GM12878 (cell line): ENCODE results near the gene MEN1. TPM values are rescaled to one million over a fixed set of nuclear protein-coding genes. Genes with fewer than 3 reads are reported as not detected.

Experiments
- ATAC-seq: fragments of 200-7000 bp; cut with Tn5 transposase; 3 replicates; pipeline ENCODE4 v1.9.1; 2020; ENCODE audit warnings: mild to moderate bottlenecking, moderate library complexity
- BruUV-seq: library from RNA; stranded (reverse); fragments of 400-500 nt; replicated peaks from 2 replicates; lab custom pipeline; 2021; lab: Mats Ljungman, UMichigan
- CTCF ChIA-PET: fragments of 300-600 bp; sonication (Branson Sonifier 250); formaldehyde crosslinking; extraction: SDS; loops from one replicate; lab custom pipeline; 2021; ENCODE audit warnings: inconsistent platforms; lab: Yijun Ruan, JAX
- POLR2A ChIA-PET: fragments of 350-600 bp; formaldehyde crosslinking; extraction: SDS; loops from one replicate; lab custom pipeline; 2021; ENCODE audit warnings: inconsistent platforms; lab: Charles Lee
- RAD21 ChIA-PET: fragments of 300-600 bp; sonication (Branson Sonifier 250); formaldehyde crosslinking; loops from one replicate; lab custom pipeline; 2023; ENCODE audit warnings: antibody characterized with exemption; ENCODE audit not compliant: unreplicated experiment; lab: Charles Lee
- SMC1A ChIA-PET: fragments of 300-600 bp; sonication (Branson Sonifier 250); formaldehyde crosslinking; loops from one replicate; lab custom pipeline; 2023; ENCODE audit not compliant: unreplicated experiment, uncharacterized antibody; lab: Charles Lee
- DNase-seq: peaks from one replicate; pipeline ENCODE4 v3.0.0-alpha.2; 2011; ENCODE audit warnings: low read depth, low spot score
- FAIRE-seq: peaks from 3 replicates; lab custom pipeline; 2011; peaks lifted over from hg19 to GRCh38; lab: Jason Lieb, UNC
- H2AFZ ChIP-seq: 2 replicates; pipeline ENCODE4 v1.6.0; 2011; ENCODE audit warnings: low read depth, low read length, control low read depth; ENCODE audit not compliant: control insufficient read depth
- H3K27ac ChIP-seq: 2 replicates; pipeline ENCODE4 v1.5.1; 2011; ENCODE audit warnings: control low read depth; ENCODE audit not compliant: control insufficient read depth, insufficient read depth
- H3K27me3 ChIP-seq, 2 experiments: replicated peaks in 1 of 2; 2 replicates each; pipeline versions ENCODE4 v1.6.0 to v1.6.1; 2011; ENCODE audit warnings: low read length in 1 of 2; ENCODE audit not compliant: control insufficient read depth in 2 of 2, insufficient read depth in 2 of 2
- H3K36me3 ChIP-seq, 2 experiments: 2 replicates each; pipeline ENCODE4 v1.5.1; 2011; ENCODE audit warnings: low read length in 1 of 2; ENCODE audit not compliant: control insufficient read depth in 2 of 2, insufficient read depth in 2 of 2
- H3K4me1 ChIP-seq: 2 replicates; pipeline ENCODE4 v1.6.1; 2011; ENCODE audit warnings: mild to moderate bottlenecking, low read length, moderate library complexity, mixed read lengths; ENCODE audit not compliant: control insufficient read depth, insufficient read depth
- H3K4me2 ChIP-seq: 2 replicates; pipeline ENCODE4 v1.6.0; 2011; ENCODE audit warnings: control low read depth; ENCODE audit not compliant: control insufficient read depth, insufficient read depth
- H3K4me3 ChIP-seq: fragments of 200-600 bp; sonication (generic); 2 replicates; pipeline ENCODE4 v1.5.1; 2016
- H3K79me2 ChIP-seq: 2 replicates; pipeline ENCODE4 v1.6.0; 2011; ENCODE audit warnings: low read length; ENCODE audit not compliant: control insufficient read depth, insufficient read depth
- H3K9ac ChIP-seq: 2 replicates; pipeline ENCODE4 v1.8.0; 2011; ENCODE audit warnings: low read length, control low read depth, mixed read lengths; ENCODE audit not compliant: control insufficient read depth, insufficient read depth
- H3K9me3 ChIP-seq: replicated peaks from 3 replicates; pipeline ENCODE4 v1.5.1; 2011; ENCODE audit warnings: mild to moderate bottlenecking, low read length; ENCODE audit not compliant: control insufficient read depth, insufficient read depth
- H4K20me1 ChIP-seq: 2 replicates; pipeline ENCODE4 v1.6.0; 2011; ENCODE audit not compliant: control insufficient read depth, insufficient read depth
- EGR1 ChIP-seq, 2 experiments: IDR thresholded peaks; 1 replicate in 1 of 2; 2 replicates in 1 of 2; pipeline ENCODE4 v1.6.1; 2011 to 2012; ENCODE audit warnings: low read depth in 2 of 2, low read length in 2 of 2, borderline replicate concordance in 1 of 2, mild to moderate bottlenecking in 1 of 2, moderate library complexity in 1 of 2
- HCFC1 ChIP-seq: fragments of 150-350 bp; IDR thresholded peaks from 2 replicates; pipeline ENCODE4 v1.6.1; 2014; ENCODE audit warnings: low read length
- NBN ChIP-seq: fragments of 450-650 bp; IDR thresholded peaks from 2 replicates; pipeline ENCODE4 v1.6.1; 2016
- NR2C2 ChIP-seq: IDR thresholded peaks from 2 replicates; pipeline ENCODE4 v1.6.1; 2011; ENCODE audit warnings: borderline replicate concordance, low read depth; ENCODE audit not compliant: control insufficient read depth, insufficient read length
- NR2F1 ChIP-seq: fragments of 450-650 bp; conservative IDR thresholded peaks from 2 replicates; pipeline ENCODE4 v1.6.1; 2017; ENCODE audit warnings: mild to moderate bottlenecking
- NRF1 ChIP-seq: conservative IDR thresholded peaks from 2 replicates; pipeline ENCODE4 v1.6.1; 2011; ENCODE audit warnings: mild to moderate bottlenecking, low read depth, low read length, improper control_type of control experiment
- POLR2AphosphoS5 ChIP-seq: IDR thresholded peaks from 2 replicates; pipeline ENCODE4 v1.6.1; 2011; ENCODE audit warnings: mild to moderate bottlenecking, low read length, inconsistent platforms
- RB1 ChIP-seq: fragments of 450-650 bp; formaldehyde crosslinking; IDR thresholded peaks from 2 replicates; pipeline ENCODE4 v1.6.1; 2017; ENCODE audit warnings: mild to moderate bottlenecking, borderline replicate concordance
- RELA ChIP-seq: fragments of 450-650 bp; IDR thresholded peaks from 2 replicates; pipeline ENCODE4 v1.8.0; 2014; ENCODE audit warnings: borderline replicate concordance; ENCODE audit not compliant: partially characterized antibody
- SUPT20H ChIP-seq: IDR thresholded peaks from 2 replicates; pipeline ENCODE4 v1.6.1; 2011; ENCODE audit warnings: low read depth, mild to moderate bottlenecking, low read length, moderate library complexity, borderline replicate concordance; ENCODE audit not compliant: control insufficient read depth
- TCF3 ChIP-seq: IDR thresholded peaks from 2 replicates; pipeline ENCODE4 v1.6.1; 2012; ENCODE audit warnings: low read depth, mild to moderate bottlenecking, low read length, borderline replicate concordance; ENCODE audit not compliant: insufficient read depth
- WGBS: methylation state at CpG from one replicate; pipeline ENCODE4 v1.1.6; 2016; ENCODE audit warnings: low lambda C conversion rate; ENCODE audit not compliant: insufficient replicate concordance, insufficient coverage; ENCODE audit errors: missing lambda C conversion rate; 5-methylcytosine and 5-hydroxymethylcytosine counted together
- in situ Hi-C: fragments of 300-500 bp; cut with MboI; formaldehyde crosslinking; loops from 9 replicates; pipeline ENCODE4 v1.14.3; 2018; ENCODE audit warnings: mixed read lengths
- intact Hi-C: fragments of 100-400 bp; cut with micrococcal nuclease; formaldehyde crosslinking; loops from one replicate; pipeline ENCODE4 v1.14.2; 2022; ENCODE audit not compliant: unreplicated experiment
- polyA plus RNA-seq, 11 experiments: library from polyadenylated mRNA; depleted of rRNA in 4 of 11; unstranded in 6 of 11; stranded (reverse) in 5 of 11; fragments of >200 nt; fragmentation: Nextera tagmentation in 4 of 11; fragmentation: Illumina TruSeq in 1 of 11; extraction: Ambion mirVana in 4 of 11; extraction: Trizol in 1 of 11; gene quantifications; 1 replicate in 1 of 11; 2 replicates in 10 of 11; pipeline versions ENCODE4 v1.2.1 to v1.2.3, GENCODE V29; 2011 to 2016; ENCODE audit warnings: inconsistent platforms in 2 of 11, missing spikeins in 2 of 11, low read depth in 1 of 11
- total RNA-seq, 4 experiments: library from RNA; depleted of rRNA in 3 of 4; stranded (reverse); fragments of >200 nt in 3 of 4; fragmentation: Illumina TruSeq in 1 of 4; extraction: Trizol in 1 of 4; gene quantifications; 2 replicates each; pipeline versions ENCODE4 v1.2.1 to v1.2.3, GENCODE V29; 2013 to 2021
- TF ChIP-seq, protein P1 (sequence below): fragments of 450-650 bp; IDR thresholded peaks from 2 replicates; pipeline ENCODE4 v1.6.1; 2017; ENCODE audit warnings: borderline replicate concordance
- TF ChIP-seq, protein P2 (sequence below): fragments of 450-650 bp; IDR thresholded peaks from 2 replicates; pipeline ENCODE4 v1.6.1; 2016; ENCODE audit warnings: mild to moderate bottlenecking
- TF ChIP-seq, protein P3 (sequence below): fragments of 450-650 bp; IDR thresholded peaks from 2 replicates; pipeline ENCODE4 v1.6.1; 2017; ENCODE audit warnings: low read depth, mild to moderate bottlenecking, moderate library complexity
- TF ChIP-seq, protein P4 (sequence below): fragments of 450-650 bp; IDR thresholded peaks from 2 replicates; pipeline ENCODE4 v1.6.1; 2017; ENCODE audit warnings: mild to moderate bottlenecking

MEN1 gene
- total and polyA plus RNA-seq, 10 of the 15 experiments (the other 5 are each of a cell fraction or from before 2014, with no cell fraction given) = 2.5 to 39.7 (median 20.7) TPM

DNA sequence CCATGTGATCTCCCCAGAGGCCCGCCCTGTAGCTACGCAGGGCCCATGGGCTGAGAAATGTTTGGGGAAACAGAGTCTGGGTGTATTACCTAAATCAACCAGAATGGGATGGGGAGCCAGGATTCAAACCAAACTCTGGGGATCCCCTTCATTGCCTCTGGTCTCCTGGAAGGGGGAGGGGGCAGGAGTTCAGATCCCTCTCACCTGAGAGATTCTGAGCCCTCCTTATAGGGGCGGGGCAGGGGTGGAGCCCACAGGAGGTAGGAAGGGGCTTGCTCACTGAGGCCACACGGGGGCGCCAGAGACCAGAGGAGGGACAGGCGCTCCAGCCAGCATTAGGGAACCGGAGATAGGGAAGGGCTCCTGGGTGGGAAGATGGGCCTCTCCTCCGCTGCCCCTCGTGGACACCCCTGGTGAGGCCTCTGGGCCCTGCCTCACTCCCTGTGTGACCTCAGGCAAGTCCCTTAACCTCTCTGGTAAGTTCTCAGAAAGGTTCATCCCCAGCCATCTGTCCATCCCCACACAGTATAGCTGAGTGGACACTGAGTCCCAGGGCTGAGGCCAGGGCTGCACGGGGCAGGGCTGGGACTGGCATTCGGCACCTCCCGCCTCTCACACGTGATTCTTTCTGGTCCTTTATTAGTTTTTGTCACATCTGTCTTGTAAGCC, 36.8 kb upstream of the MEN1 start:
- Histone ChIP-seq H3K27me3 (no peaks in the 10 kb centered on the region), H3K4me3 (no peak overlapping the region), H2AFZ (peak overlapping the region; percentile 38), H3K9me3 (no peaks in the 10 kb centered on the region), H3K4me1 (peaks cover 55% of the 10 kb centered on the region), H3K4me2 (no peak overlapping the region), H4K20me1 (no peaks in the 10 kb centered on the region), H3K36me3 (no peaks in the 10 kb centered on the region), H3K27ac (no peak overlapping the region), H3K9ac (0 out of 2 replicates have a peak overlapping the region, but pooled peaks have one; percentile 2), H3K79me2 (peaks cover 3% of the 10 kb centered on the region; the same call in 1 of the 2 replicates)
- CTCF ChIA-PET = interaction anchor here (0.7 to 28.8 kb wide), 31 partner anchors 16 to 483 kb away, joined by 3 to 1208 read pairs (median 6); partner anchors contain the start of genes ARL2, BATF2, CAPN1 and CDC42EP2
- in situ Hi-C loops (loop anchor here (5.0 kb wide), 1 partner anchor 45 kb away; no protein-coding TSS in a partner anchor), intact Hi-C loops (loop anchor here (1.0 to 10.0 kb wide), 4 partner anchors 47 to 408 kb away; partner anchors contain the start of genes ARL2 and ZNHIT2)
- ATAC-seq (peak; percentile 61), DNase-seq (no peak), FAIRE-seq (no peak)
- WGBS = 14% methylated on average over 12 of the region's 13 CpGs
- SMC1A ChIA-PET = interaction anchor here (1.0 to 12.7 kb wide), 22 partner anchors 16 to 468 kb away, joined by 3 to 306 read pairs (median 8); partner anchors contain the start of genes ARL2, ATG2A, BATF2 and CDC42EP2
- BruUV-seq = no TSS peak
- POLR2A ChIA-PET = interaction anchor here (0.6 to 24.3 kb wide), 7 partner anchors 17 to 483 kb away, joined by 3 to 620 read pairs (median 9); partner anchors contain the start of genes EHD1, FAU and MRPL49
- RAD21 ChIA-PET = interaction anchor here (0.5 to 12.9 kb wide), 27 partner anchors 11 to 483 kb away, joined by 3 to 316 read pairs (median 6); partner anchors contain the start of genes ARL2, BATF2, CAPN1 and CDC42EP2
- TF ChIP-seq SUPT20H (no peak), NR2C2 (no peak), TCF3 (no peak), RELA (peak; percentile 74), RB1 (peak; percentile 68; the same call in 1 of the 2 replicates), NBN (peak; percentile 71), NR2F1 (0 out of 2 replicates have a peak, but pooled peaks have one; percentile 43), NRF1 (0 out of 2 replicates have a peak, but pooled peaks have one; percentile 16), HCFC1 (0 out of 2 replicates have a peak, but pooled peaks have one; percentile 28), POLR2AphosphoS5 (no peak; the same call in 1 of the 2 replicates), EGR1 (IDR thresholded peaks at IDR 0.05; ENCODE audit: borderline replicate concordance in 1 of 2, low read depth in 2 of 2, low read length in 2 of 2) (0 out of 3 replicates have a peak, but pooled peaks of 1 of the 2 experiments have one; percentile 13)
- TF ChIP-seq, protein P1, sequence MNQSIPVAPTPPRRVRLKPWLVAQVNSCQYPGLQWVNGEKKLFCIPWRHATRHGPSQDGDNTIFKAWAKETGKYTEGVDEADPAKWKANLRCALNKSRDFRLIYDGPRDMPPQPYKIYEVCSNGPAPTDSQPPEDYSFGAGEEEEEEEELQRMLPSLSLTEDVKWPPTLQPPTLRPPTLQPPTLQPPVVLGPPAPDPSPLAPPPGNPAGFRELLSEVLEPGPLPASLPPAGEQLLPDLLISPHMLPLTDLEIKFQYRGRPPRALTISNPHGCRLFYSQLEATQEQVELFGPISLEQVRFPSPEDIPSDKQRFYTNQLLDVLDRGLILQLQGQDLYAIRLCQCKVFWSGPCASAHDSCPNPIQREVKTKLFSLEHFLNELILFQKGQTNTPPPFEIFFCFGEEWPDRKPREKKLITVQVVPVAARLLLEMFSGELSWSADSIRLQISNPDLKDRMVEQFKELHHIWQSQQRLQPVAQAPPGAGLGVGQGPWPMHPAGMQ = no peak
- TF ChIP-seq, protein P2, sequence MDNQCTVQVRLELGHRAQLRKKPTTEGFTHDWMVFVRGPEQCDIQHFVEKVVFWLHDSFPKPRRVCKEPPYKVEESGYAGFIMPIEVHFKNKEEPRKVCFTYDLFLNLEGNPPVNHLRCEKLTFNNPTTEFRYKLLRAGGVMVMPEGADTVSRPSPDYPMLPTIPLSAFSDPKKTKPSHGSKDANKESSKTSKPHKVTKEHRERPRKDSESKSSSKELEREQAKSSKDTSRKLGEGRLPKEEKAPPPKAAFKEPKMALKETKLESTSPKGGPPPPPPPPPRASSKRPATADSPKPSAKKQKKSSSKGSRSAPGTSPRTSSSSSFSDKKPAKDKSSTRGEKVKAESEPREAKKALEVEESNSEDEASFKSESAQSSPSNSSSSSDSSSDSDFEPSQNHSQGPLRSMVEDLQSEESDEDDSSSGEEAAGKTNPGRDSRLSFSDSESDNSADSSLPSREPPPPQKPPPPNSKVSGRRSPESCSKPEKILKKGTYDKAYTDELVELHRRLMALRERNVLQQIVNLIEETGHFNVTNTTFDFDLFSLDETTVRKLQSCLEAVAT = no peak
- TF ChIP-seq, protein P3, sequence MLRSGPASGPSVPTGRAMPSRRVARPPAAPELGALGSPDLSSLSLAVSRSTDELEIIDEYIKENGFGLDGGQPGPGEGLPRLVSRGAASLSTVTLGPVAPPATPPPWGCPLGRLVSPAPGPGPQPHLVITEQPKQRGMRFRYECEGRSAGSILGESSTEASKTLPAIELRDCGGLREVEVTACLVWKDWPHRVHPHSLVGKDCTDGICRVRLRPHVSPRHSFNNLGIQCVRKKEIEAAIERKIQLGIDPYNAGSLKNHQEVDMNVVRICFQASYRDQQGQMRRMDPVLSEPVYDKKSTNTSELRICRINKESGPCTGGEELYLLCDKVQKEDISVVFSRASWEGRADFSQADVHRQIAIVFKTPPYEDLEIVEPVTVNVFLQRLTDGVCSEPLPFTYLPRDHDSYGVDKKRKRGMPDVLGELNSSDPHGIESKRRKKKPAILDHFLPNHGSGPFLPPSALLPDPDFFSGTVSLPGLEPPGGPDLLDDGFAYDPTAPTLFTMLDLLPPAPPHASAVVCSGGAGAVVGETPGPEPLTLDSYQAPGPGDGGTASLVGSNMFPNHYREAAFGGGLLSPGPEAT = peak; percentile 24; the same call in 1 of the 2 replicates
- TF ChIP-seq, protein P4, sequence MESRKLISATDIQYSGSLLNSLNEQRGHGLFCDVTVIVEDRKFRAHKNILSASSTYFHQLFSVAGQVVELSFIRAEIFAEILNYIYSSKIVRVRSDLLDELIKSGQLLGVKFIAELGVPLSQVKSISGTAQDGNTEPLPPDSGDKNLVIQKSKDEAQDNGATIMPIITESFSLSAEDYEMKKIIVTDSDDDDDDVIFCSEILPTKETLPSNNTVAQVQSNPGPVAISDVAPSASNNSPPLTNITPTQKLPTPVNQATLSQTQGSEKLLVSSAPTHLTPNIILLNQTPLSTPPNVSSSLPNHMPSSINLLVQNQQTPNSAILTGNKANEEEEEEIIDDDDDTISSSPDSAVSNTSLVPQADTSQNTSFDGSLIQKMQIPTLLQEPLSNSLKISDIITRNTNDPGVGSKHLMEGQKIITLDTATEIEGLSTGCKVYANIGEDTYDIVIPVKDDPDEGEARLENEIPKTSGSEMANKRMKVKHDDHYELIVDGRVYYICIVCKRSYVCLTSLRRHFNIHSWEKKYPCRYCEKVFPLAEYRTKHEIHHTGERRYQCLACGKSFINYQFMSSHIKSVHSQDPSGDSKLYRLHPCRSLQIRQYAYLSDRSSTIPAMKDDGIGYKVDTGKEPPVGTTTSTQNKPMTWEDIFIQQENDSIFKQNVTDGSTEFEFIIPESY = no peak
